ENCODE measurements around the gene POU6F2. TPM values are rescaled to one million over a fixed set of nuclear protein-coding genes. Genes with fewer than 3 reads are reported as not detected.
A peak's percentile ranks its signal among the peaks of the same experiment; 100 is the strongest.

The POU6F2 gene
- total RNA-seq, 1 donor from 2014 or later, result 34.7 TPM

- no peak for DNase-seq
- no peak overlapping the region for H3K27ac Mint-ChIP-seq (ENCODE audit: unreplicated experiment)
These were observed 430.0 kb downstream of the POU6F2 start for GRCh38 chr7:39407723-39408122.

GRCh38 chr7:39408906-39409305 is 431.2 kb downstream of the POU6F2 start:
- Mint-ChIP-seq H3K27ac (ENCODE audit: unreplicated experiment) (no peak overlapping the region), H3K4me1 (ENCODE audit: low read depth, unreplicated experiment) (peaks cover 4% of the 10 kb centered on the region), H3K27me3 (ENCODE audit: unreplicated experiment) (no peaks in the 10 kb centered on the region), H3K9me3 (ENCODE audit: unreplicated experiment) (peaks cover 1% of the 10 kb centered on the region), H3K36me3 (ENCODE audit: unreplicated experiment) (no peaks in the 10 kb centered on the region), H3K4me3 (ENCODE audit: unreplicated experiment) (no peak overlapping the region)
- TF ChIP-seq CTCF (IDR thresholded peaks at IDR 0.05; ENCODE audit: partially characterized antibody, unreplicated experiment), result no peak
- DNase-seq, result no peak

More at GRCh38 chr7:39407723-39408122, 430.0 kb downstream of the POU6F2 start:
- Mint-ChIP-seq H3K4me1 (ENCODE audit: low read depth, unreplicated experiment) (peaks cover 2% of the 10 kb centered on the region), H3K4me3 (ENCODE audit: unreplicated experiment) (no peak overlapping the region), H3K9me3 (ENCODE audit: unreplicated experiment) (no peaks in the 10 kb centered on the region), H3K36me3 (ENCODE audit: unreplicated experiment) (no peaks in the 10 kb centered on the region), H3K27me3 (ENCODE audit: unreplicated experiment) (no peaks in the 10 kb centered on the region)
- TF ChIP-seq CTCF (IDR thresholded peaks at IDR 0.05; ENCODE audit: partially characterized antibody, unreplicated experiment), result no peak

GRCh38 chr7:39410582-39410981 is 432.9 kb downstream of the POU6F2 start:
- Mint-ChIP-seq H3K27ac (ENCODE audit: unreplicated experiment) (no peak overlapping the region), H3K9me3 (ENCODE audit: unreplicated experiment) (peaks cover 1% of the 10 kb centered on the region), H3K4me1 (ENCODE audit: low read depth, unreplicated experiment) (peaks cover 4% of the 10 kb centered on the region), H3K4me3 (ENCODE audit: unreplicated experiment) (no peak overlapping the region), H3K36me3 (ENCODE audit: unreplicated experiment) (no peaks in the 10 kb centered on the region), H3K27me3 (ENCODE audit: unreplicated experiment) (no peaks in the 10 kb centered on the region)
- TF ChIP-seq CTCF (IDR thresholded peaks at IDR 0.05; ENCODE audit: partially characterized antibody, unreplicated experiment), result no peak
- DNase-seq, result no peak

GRCh38 chr7:39413636-39414223 is 436.0 kb downstream of the POU6F2 start:
- Mint-ChIP-seq H3K27me3 (ENCODE audit: unreplicated experiment) (no peaks in the 10 kb centered on the region), H3K36me3 (ENCODE audit: unreplicated experiment) (no peaks in the 10 kb centered on the region), H3K4me1 (ENCODE audit: low read depth, unreplicated experiment) (peaks cover 2% of the 10 kb centered on the region), H3K9me3 (ENCODE audit: unreplicated experiment) (peaks cover 1% of the 10 kb centered on the region), H3K4me3 (ENCODE audit: unreplicated experiment) (peak overlapping the region; percentile 93), H3K27ac (ENCODE audit: unreplicated experiment) (no peak overlapping the region)
- no peak for TF ChIP-seq CTCF (IDR thresholded peaks at IDR 0.05; ENCODE audit: partially characterized antibody, unreplicated experiment)
- no peak for DNase-seq

GRCh38 chr7:39414224-39415035 is 436.7 kb downstream of the POU6F2 start:
- Mint-ChIP-seq H3K4me3 (ENCODE audit: unreplicated experiment) (peak overlapping the region; percentile 93), H3K36me3 (ENCODE audit: unreplicated experiment) (no peaks in the 10 kb centered on the region), H3K27me3 (ENCODE audit: unreplicated experiment) (no peaks in the 10 kb centered on the region), H3K4me1 (ENCODE audit: low read depth, unreplicated experiment) (peaks cover 1% of the 10 kb centered on the region), H3K27ac (ENCODE audit: unreplicated experiment) (no peak overlapping the region), H3K9me3 (ENCODE audit: unreplicated experiment) (peaks cover 1% of the 10 kb centered on the region)
- no peak for TF ChIP-seq CTCF (IDR thresholded peaks at IDR 0.05; ENCODE audit: partially characterized antibody, unreplicated experiment)
- DNase-seq, result peak; percentile 72
